Muscle of arm (tissue), 12 donors: Measurements from ENCODE around the gene MACROD2. TPM values are rescaled to one million over a fixed set of nuclear protein-coding genes. Genes with fewer than 3 reads are reported as not detected.
"Not testable (repeated sequence)": the region's sequence is repeated elsewhere in the genome, so short reads cannot be mapped to it uniquely, and the experiment has no call there.

ENCODE experiments used
- DNase-seq: peaks from one replicate; pipeline ENCODE4 v3.0.0-alpha.2; 2013
- polyA plus RNA-seq, 12 donors: library from polyadenylated mRNA; unstranded; fragments of 120-200 nt; gene quantifications; one replicate each; pipeline ENCODE4 v1.2.1, GENCODE V29; 2013; ENCODE audit not compliant: insufficient read length in 12 of 12

The MACROD2 gene
- polyA plus RNA-seq, 12 donors, result 2.7 to 19.1 (median 4.0) TPM; not detected in 1

DNA sequence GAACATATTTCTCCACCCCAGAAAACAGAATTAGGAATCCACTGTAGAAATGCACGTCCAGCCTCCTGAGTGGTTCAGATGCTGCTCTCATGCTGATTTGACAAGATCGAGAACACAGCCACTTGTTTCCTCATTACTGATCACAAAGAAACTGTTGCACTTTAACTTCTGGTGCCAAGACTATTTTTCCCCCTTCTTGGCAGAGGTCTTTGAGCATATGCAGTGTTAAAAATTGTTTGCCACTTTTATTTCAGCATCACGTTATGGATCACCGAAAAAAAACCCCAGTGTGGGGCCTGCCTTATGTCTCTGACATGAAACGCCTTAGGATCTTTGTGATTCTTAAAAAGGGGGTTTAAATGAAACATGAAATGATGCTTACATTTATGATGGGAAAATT, 1511.0 kb downstream of the MACROD2 start:
- DNase-seq, result no peak

DNA sequence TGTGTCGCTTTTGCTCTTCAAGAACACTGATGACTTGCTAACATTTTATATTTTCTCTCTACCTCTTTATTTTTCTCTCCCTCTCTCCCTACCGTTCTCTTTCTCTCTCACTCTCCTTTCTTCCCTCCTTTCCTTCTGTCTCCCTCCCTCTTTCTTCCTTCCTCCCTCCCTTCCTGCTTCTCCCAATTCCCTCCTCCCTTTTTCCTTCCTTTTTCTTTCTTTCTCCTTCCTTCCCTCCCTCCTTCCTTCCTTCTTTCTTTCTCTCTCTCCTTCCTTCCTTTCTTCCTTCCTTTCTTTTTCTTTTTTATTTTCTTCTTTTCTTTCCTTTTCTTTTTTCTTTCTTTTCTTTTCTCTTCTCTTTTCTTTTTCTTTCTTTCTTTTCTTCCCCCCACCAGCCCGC, 1511.8 kb downstream of the MACROD2 start:
- DNase-seq, result no peak

DNA sequence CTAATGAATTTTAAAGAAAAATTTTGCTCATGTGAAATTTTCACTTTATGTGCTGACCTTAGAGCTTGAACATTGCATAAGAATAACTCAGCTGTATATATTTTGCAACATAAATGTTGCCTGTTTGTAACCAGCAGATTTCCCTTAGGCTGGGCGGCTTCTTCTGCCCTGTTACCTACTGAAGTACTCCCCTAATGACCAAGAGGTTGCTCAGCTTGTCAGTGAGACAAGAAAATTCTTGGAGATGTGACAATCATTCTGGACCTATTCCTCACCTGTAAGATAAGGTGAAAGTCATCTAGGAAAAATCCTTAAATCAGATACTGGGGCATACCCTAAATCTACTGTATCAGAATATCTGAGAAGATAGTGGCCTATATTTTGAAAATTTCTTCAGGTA, 1516.2 kb downstream of the MACROD2 start:
- no peak for DNase-seq

DNA sequence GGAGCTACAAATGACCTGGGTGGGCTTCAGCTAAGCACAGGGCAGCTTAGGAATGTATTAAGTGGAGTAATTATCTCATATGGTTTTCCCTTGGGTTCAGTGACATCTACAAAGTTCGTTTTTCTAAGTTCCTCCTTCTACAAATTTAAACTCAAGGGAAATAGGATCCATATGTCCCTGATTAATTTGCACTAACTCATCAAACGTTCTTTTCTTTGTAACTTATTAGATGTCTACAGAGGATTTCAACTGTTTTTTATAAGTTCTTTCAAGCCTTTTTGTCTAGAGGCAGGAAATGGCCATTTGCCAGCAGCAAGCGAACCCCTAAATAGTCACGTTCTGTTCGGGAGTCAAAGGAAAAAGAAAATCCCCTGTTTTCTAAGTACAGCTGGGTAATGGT, 1517.6 kb downstream of the MACROD2 start:
- no peak for DNase-seq

DNA sequence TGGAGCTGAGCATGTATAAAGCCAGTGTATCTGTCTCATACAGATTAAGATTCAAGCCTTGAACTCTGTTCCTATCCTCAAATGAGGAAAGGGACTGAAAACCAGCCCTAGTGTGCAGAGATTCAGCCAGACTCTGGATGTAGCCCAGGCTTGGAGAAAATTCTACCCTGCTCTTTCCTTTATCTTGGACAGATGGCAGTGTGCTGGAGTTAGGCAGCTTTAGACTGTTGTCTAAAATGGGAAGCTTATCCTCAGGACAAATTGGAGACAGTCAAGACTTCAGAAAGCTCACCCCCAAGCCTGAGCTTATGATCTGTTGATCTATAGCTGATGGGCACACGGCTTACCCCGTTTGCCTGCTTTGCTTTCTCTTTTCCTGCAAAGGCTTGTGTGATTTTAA, 1520.4 kb downstream of the MACROD2 start:
- no peak for DNase-seq

DNA sequence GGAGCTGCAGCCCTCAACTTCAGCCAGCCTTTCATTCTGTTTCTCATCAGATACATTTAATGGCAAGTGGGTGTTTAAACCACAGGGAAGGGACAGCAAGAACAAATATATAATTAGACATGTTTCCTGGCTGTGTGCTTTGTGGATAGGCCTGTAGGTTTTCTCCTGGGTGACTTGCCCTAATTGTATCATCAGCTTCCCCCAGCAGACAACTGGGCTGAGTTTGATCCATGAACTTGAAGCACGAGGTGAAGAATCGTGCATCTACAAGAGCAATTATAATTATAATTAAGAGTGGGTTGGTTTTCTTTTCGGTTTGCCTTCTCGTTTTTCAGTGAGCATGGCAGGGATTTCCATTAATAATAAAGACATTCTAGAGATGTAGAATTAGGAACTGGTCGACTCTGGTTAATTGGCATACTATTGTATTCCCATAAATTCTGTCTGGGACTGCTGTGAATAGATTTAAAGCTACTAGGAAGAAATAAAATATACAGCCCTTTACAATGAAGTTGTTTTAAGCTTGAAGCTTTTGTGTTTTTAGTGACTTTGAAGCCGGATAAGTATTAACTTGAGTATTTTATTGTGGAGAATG, 1525.7 kb downstream of the MACROD2 start:
- DNase-seq, result no peak

DNA sequence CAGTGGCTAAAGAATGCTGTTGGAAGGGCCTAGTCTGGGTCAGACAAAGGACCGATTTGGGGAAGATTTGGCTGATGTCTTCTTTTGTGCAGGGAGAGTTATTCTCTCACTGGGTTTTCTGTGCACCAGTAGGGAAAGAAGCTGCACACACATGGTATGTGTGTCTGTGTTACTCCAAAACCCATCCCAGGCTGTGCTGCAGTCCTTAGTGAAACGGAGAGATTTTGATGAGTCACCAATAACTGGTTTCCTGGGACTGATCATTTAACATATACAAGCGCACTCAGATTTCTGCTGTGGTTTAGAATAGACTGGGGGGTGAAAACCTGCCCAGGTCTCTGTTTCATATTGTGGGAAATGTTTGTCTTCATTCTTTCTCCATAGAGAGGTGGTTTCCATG, 1528.1 kb downstream of the MACROD2 start:
- no peak for DNase-seq

DNA sequence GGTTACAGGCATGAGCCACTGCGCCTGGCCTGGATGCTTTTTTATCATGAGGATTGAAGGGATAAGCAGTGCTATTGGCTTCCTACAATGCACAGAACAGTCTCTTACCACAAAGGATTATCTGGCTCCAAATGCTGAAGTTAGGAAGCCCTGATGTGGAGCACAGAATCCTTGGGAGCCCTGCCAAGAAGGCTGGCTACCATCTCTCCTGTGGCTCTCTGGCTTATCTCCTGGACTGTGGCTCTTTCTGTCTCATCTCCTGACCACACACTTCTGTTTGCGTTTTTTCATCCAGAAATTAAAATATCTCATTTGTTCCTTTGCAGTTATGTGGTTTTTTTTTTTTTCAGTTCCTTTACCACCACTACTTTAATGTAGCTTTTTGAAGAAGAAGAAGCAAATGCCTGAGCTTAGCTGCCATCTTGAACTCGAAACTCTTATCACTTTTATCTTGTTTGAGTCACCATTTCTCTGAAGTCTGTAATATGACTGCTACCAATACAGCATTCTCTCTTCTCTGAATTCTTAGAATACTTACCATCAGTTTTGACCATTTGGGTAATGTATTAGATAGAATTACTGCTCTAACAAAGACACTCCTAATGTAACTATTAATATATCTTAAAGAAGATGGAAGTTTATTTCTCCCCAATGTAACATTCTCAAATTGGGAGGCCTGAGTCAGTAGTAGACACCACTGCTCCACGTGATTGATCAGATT, 1533.2 kb downstream of the MACROD2 start:
- no peak for DNase-seq

DNA sequence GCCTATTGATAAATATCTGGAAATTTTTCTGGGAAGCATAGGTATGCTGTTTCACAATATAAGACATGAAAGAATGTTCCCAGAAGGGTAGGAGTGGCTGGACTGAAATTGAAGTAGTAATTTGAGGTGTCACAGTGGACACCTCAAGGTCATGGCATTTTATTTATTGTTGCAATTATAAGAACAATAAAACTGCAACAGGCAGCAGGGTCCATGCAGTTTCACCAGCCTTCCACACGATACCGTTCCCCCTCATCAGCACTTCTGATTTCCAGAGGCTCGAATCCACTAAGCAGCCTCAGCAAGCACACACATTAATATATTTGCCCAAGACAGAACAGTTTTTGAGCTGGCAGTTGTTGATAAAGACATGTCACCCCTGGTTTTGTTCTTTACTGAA, 1540.5 kb downstream of the MACROD2 start:
- DNase-seq, result no peak

DNA sequence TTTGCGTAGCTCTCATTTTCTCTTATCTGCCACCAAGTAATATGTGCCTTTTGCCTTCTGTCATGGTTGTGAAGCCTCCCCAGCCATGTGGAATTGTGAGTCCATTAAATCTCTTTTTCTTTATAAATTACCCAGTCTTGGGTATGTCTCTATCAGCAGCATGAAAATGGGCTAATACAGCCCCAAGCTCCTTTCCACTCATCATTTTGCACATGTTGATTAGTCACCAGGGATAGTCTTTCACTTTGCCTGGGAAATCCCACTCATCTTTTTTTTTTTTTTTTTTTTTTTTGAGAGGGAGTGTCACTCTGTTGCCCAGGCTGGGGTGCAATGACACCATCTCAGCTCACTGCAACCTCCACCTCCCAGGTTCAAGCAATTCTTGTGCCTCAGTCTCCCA, 1541.9 kb downstream of the MACROD2 start:
- DNase-seq, result not testable (repeated sequence)

DNA sequence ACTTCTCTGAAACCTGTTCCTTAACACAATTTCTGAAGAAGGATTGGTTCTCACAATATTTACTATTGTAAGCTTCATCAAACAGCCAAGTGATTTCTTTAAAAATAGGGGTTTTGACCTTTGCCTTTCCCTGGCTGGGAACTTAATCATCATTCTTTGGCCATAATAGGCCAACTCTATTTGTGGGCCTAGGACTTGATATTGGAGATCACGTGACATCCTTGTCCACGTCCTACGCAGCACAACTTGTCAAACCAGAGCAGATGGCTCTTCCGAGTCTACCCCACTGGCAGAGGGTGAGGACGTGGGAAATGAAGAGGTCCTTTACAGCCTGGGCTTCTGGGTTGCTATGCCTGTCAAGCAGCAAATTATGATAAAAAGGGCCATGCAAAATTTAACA, 1547.3 kb downstream of the MACROD2 start:
- DNase-seq, result no peak

DNA sequence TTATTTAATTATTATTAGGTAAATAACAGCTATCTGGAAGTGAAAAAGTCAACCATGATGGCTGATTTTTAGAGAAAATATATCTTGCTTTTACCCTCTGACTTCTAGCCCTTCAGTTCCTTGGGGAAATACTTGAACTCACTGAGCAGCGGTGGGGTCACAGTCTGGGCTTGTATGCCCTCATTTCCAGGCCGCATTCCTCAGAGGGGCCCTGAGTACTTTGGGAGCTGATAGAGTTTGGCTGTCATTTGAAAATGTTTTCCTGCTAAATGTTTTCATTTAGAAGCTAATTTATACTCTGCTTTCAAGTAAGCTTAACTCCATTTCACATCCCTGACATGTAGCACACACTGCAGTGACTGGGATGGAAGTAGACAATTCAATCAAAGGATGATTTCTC, 1549.4 kb downstream of the MACROD2 start:
- no peak for DNase-seq

DNA sequence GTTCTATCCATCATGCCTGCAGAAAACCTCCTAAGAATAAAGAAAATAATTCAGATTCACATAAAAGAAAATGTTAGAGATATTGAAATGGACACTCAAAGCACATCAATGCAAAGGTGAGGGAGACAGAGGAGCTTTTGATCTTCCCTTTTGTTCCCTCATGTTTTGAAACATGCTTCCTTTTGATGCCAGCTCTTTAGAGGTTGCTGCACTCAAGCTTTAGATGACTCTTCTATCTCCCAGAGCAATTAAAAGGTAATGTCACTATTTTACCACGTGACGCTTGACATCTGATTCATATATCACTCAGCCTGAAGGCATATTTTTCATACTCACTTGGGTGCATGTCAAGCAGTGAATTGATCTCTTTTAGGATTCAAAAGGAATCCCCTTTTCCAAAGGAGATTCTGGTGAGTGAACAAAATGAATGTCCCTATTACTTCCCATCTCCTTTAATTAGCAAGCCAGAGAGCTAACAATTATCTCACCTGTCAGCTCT, 1551.3 kb downstream of the MACROD2 start:
- DNase-seq, result no peak

DNA sequence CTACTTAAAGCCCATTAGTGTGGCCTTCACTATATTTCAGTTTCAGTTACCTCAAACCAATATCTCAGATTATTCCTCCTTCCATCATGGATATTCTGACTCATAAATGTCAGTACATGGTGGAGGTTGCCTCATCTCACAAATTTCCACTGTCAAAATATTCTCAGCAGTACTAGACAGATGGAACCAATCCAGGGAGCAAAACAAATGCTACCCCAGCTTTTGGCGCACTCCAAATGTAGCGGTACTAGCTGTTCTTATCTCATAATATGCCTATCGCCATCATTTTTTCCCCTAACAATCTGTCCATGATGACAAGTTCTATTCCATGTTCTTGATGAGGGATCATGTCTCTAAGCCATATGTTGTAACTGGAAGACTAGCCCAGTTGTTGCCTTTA, 1551.8 kb downstream of the MACROD2 start:
- no peak for DNase-seq

DNA sequence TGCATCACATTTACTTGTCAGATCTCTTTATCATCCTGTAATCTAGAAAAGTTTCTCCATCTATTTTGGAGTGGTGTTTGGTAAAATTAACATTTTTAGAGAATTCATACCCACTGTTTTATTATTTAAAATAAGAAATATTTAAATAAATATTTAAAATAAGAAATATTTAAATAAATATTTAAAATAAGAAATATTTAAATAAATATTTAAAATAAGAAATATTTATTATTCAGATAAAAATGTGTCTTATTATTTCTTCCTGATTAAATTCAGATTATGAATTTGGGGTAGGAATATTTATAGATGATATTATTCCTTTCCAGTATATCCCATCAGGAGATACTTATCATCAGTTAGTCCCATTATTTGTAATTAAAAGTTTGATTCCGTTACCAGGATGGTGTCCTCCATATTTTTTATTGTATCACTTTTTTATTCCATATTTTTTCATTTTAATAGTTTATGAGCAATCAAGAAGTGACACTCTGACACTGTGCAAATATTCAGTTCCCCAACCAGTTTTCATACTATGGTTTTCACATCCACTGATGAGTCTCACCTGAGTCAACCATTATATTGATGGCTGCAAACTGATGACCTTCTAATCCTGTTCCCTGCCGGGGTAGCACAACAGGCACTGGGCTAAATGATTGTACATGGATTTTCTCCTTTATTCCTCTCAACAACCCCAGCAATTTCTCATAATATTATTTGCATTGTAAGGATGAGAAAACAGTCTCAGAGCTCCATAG, 1555.0 kb downstream of the MACROD2 start:
- DNase-seq, result no peak

DNA sequence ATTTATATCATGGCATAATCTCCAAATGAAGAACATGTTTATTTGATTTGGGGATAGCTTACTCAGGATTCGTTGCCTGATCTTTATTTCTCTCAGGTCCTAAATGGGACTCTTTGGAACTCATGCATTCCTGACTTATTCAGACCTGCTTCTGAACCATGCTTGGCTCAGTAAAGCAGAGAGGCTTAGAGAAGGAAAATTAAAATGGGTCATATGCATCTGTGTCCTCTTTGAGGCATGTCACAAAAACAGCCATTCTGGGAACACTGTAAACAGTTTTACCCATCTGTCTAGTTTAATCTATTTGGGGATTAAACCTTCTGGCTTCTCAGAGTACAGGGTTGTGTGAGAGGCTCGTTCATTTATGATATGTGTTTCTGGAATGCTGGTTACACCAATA, 1560.6 kb downstream of the MACROD2 start:
- DNase-seq, result no peak

DNA sequence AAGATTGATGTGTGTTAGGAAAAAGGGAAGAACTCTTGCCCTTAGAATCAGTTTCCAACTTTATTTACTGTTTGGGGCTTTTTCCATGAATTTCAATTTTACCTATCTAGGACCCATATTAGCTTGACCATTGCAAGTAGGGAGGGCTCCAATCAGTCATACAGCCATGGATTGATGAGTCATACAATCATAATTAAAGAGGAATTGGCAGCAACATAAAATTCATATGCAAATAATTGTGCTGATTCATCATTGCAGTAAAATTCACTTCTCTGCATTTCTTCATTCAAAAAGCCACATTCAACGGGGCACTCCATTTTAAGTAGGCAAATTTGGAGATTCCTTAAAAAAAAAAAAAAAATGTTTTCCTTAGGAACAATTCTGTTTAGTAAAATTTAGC, 1561.6 kb downstream of the MACROD2 start:
- no peak for DNase-seq

DNA sequence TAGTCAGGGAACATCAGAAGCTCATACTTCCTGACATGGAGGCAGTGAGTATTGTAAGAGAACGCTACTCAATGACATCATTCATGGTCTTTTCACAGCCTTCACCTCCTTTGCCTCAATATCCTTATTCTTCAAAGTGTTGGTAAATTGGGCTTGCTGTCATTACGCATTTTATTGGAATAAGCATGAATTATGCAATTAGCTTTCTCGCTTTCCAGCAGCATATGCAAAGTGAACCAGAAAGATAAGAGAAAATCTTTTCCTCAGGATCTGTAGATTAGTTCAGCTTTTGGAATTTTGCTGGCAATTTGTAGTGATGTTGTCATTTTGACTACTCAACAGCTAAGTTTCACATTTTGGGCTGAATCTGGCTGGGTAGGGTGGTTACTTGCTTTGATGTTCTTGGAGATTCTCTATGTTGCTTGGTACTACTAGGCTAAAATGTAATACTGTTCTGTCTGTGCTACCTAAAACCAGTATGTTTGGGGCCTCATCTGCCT, 1565.8 kb downstream of the MACROD2 start:
- DNase-seq, result no peak

DNA sequence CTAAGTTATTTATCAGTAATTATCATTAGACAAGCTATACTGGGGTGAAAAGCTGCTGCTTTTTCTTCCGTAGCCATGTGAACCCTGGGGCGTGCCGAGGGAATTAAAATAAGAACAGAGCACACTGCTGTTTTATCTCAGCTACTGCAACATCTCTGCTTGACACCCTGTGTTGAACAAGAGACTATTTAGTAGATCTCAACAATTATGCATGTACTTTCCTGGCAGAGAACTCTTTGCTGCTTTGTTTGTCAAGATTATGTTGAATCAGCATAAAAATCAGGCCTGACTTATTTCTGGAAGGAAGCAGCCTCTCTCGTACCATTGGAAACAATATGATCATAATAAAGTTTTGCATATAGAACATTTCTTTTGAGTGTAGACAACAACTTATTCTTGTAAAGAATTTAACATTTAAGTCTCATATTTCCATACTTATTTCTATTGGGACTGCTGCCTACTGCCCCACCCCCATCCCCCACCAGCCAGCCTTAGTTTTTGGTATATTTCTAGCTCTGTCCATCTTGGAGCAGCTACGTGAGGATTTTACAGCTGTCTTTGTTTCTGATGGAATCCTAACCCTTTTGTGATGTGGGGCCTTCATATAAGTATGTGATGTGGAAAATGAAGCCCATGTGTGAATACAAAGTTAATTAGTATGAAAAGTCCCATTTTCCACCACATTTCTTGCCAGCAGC, 1566.5 kb downstream of the MACROD2 start:
- DNase-seq, result no peak

DNA sequence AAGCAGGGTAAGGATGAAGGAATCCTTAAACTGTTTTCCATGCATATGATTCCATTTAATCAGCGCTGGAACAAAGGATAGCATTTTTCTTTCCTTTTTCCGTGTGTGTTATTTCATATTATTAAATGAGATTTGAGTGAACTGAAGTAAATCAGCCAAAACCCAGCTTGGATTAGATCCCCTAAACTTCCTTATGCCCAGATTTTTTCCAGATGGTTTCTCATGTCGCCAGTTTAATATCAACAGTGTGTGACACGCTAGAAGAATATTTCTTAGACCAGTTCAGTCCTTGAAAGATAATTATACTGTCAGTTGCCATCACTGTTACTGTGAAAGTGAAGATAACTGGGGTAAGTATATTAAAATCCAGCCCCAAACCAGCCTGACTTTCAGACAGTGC, 1568.5 kb downstream of the MACROD2 start:
- DNase-seq, result peak; percentile 41

DNA sequence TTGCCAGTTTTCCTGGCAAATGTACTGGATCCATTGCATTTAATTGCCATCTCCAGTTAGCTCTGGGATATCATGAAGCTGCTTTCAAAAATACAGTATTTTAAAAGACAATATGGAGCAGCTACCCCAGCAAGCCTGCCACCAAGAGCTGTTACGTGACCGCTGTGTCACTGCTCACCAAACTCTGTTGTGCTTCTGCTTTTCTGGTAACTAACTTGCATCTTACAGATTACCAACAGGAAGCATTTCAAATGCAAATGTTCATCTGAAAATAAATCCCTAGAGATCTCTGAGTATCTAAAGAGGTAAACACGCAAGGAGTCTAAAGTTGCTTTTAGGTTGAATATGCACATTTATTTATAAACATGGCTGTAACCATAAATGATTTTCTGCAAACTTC, 1569.7 kb downstream of the MACROD2 start:
- DNase-seq, result no peak

DNA sequence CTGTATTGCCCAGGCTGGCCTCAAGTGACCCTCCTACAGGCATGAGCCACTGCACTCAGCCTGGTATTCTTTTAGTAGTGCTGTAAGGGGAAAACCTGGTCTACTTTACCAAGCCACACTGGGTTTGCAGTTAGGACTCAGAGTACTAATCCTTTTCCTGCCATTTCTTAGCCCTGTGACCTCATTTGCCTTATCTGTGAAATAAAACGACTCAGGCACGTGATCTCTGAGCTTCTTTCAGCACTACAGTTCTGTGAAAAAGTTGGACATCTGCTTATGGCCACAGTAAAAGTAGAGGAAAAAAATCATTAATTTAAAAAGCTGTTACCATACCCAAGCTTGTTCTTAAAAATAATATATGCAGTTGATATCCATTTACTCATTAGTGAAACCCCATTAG, 1570.5 kb downstream of the MACROD2 start:
- no peak for DNase-seq
